Measurements from ENCODE around the gene CATSPER3.

Gene CATSPER3

GRCh38 chr5:135009736-135010501 lies 42.2 kb downstream of the CATSPER3 start:
- no peak overlapping the region for H3K27ac ChIP-seq
- TF ChIP-seq ZFX (IDR thresholded peaks at IDR 0.05; ENCODE audit: borderline replicate concordance), result no peak
- TF ChIP-seq CTCF (IDR thresholded peaks at IDR 0.05), result no peak

- peak; percentile 16; the same call in 1 of the 2 replicates for TF ChIP-seq CTCF (IDR thresholded peaks at IDR 0.05)
- no peak for TF ChIP-seq ZFX (IDR thresholded peaks at IDR 0.05; ENCODE audit: borderline replicate concordance)
- H3K27ac ChIP-seq, result no peak overlapping the region
These were observed 43.0 kb downstream of the CATSPER3 start for GRCh38 chr5:135010502-135011354.

- H3K27ac ChIP-seq, result no peak overlapping the region
- TF ChIP-seq ZFX (IDR thresholded peaks at IDR 0.05; ENCODE audit: borderline replicate concordance) (no peak), CTCF (IDR thresholded peaks at IDR 0.05) (no peak; the same call in 1 of the 2 replicates)
These were observed 43.8 kb downstream of the CATSPER3 start for GRCh38 chr5:135011355-135012032.

GRCh38 chr5:135012033-135012588 lies 44.4 kb downstream of the CATSPER3 start:
- no peak for TF ChIP-seq CTCF (IDR thresholded peaks at IDR 0.05)
- no peak for TF ChIP-seq ZFX (IDR thresholded peaks at IDR 0.05; ENCODE audit: borderline replicate concordance)
- H3K27ac ChIP-seq, result no peak overlapping the region

- TF ChIP-seq CTCF (IDR thresholded peaks at IDR 0.05), result no peak
- no peak for TF ChIP-seq ZFX (IDR thresholded peaks at IDR 0.05; ENCODE audit: borderline replicate concordance)
- H3K27ac ChIP-seq, result no peak overlapping the region
These were observed 45.3 kb downstream of the CATSPER3 start for GRCh38 chr5:135012951-135013391.

- no peak overlapping the region for H3K27ac ChIP-seq
- TF ChIP-seq CTCF (IDR thresholded peaks at IDR 0.05) (no peak), ZFX (IDR thresholded peaks at IDR 0.05; ENCODE audit: borderline replicate concordance) (no peak)
These were observed 45.7 kb downstream of the CATSPER3 start for GRCh38 chr5:135013445-135013844.

Measured in 22Rv1 (cell line).